Neural progenitor cell (in vitro differentiated cells): ENCODE measurements around the gene RPTOR. TPM values are rescaled to one million over a fixed set of nuclear protein-coding genes. Genes with fewer than 3 reads are reported as not detected.

Source experiments
- DNase-seq: peaks from one replicate; pipeline ENCODE4 v3.0.0-alpha.2; 2016; ENCODE audit warnings: low spot score
- H2AFZ ChIP-seq: fragments of 200-600 bp; sonication (generic); replicated peaks from 2 replicates; pipeline ENCODE4 v1.6.1; 2016; ENCODE audit warnings: antibody characterized with exemption
- H3F3A ChIP-seq: fragments of 200-600 bp; sonication (generic); 2 replicates; pipeline ENCODE4 v1.6.1; 2016; ENCODE audit warnings: antibody characterized with exemption, low read depth
- H3K27ac ChIP-seq: fragments of 200-600 bp; sonication (generic); 2 replicates; pipeline ENCODE4 v1.5.1; 2016; ENCODE audit warnings: mild to moderate bottlenecking
- H3K27me3 ChIP-seq: fragments of 200-600 bp; sonication (generic); 2 replicates; pipeline ENCODE4 v1.6.1; 2016; ENCODE audit warnings: mild to moderate bottlenecking, moderate library complexity
- H3K36me3 ChIP-seq: fragments of 200-600 bp; sonication (generic); 2 replicates; pipeline ENCODE4 v1.5.1; 2016
- H3K4me1 ChIP-seq: fragments of 200-600 bp; sonication (generic); 2 replicates; pipeline ENCODE4 v1.6.1; 2016; ENCODE audit warnings: mixed run types
- H3K4me2 ChIP-seq: fragments of 200-600 bp; sonication (generic); 2 replicates; pipeline ENCODE4 v1.6.1; 2016
- H3K4me3 ChIP-seq: fragments of 200-600 bp; sonication (generic); 2 replicates; pipeline ENCODE4 v1.5.1; 2016
- H3K79me2 ChIP-seq: fragments of 200-600 bp; sonication (generic); 2 replicates; pipeline ENCODE4 v1.6.1; 2016; ENCODE audit warnings: low read depth
- H3K9ac ChIP-seq: fragments of 200-600 bp; sonication (generic); 2 replicates; pipeline ENCODE4 v1.6.1; 2016
- H3K9me3 ChIP-seq: fragments of 200-600 bp; sonication (generic); 2 replicates; pipeline ENCODE4 v1.5.1; 2016; ENCODE audit warnings: low read depth
- H4K20me1 ChIP-seq: fragments of 200-600 bp; sonication (generic); 2 replicates; pipeline ENCODE4 v1.6.1; 2016; ENCODE audit warnings: low read depth
- H3K27ac Mint-ChIP-seq: 3 replicates; pipeline ENCODE4 v1.8.0; 2021; ENCODE audit warnings: mixed read lengths
- H3K27me3 Mint-ChIP-seq: 2 replicates; pipeline ENCODE4 v1.8.0; 2022; ENCODE audit warnings: low read depth, mild to moderate bottlenecking, inconsistent platforms, moderate library complexity, mixed read lengths; ENCODE audit not compliant: insufficient read depth
- H3K36me3 Mint-ChIP-seq: 3 replicates; pipeline ENCODE4 v1.8.0; 2021; ENCODE audit warnings: mixed read lengths
- H3K4me1 Mint-ChIP-seq: 3 replicates; pipeline ENCODE4 v1.8.0; 2021; ENCODE audit warnings: mixed read lengths
- H3K4me3 Mint-ChIP-seq: 3 replicates; pipeline ENCODE4 v1.8.0; 2021; ENCODE audit warnings: mild to moderate bottlenecking, moderate library complexity, mixed read lengths
- H3K9me3 Mint-ChIP-seq: 3 replicates; pipeline ENCODE4 v1.8.0; 2020; ENCODE audit warnings: mixed read lengths
- CTCF ChIP-seq: fragments of 200-600 bp; sonication (generic); IDR thresholded peaks from 2 replicates; pipeline ENCODE4 v1.5.1; 2017; ENCODE audit warnings: antibody characterized with exemption, mild to moderate bottlenecking
- EZH2 ChIP-seq: fragments of 200-600 bp; sonication (generic); IDR thresholded peaks from 2 replicates; pipeline ENCODE4 v1.6.1; 2017; ENCODE audit warnings: antibody characterized with exemption, mild to moderate bottlenecking, moderate library complexity
- EZH2phosphoT487 ChIP-seq: fragments of 200-600 bp; sonication (generic); IDR thresholded peaks from 2 replicates; pipeline ENCODE4 v1.6.1; 2017; ENCODE audit warnings: antibody characterized with exemption
- total RNA-seq: library from RNA; depleted of rRNA; stranded (reverse); fragments of >200 nt; gene quantifications from 2 replicates; pipeline ENCODE4 v1.2.3, GENCODE V29; 2015; ENCODE audit warnings: low replicate concordance

Gene RPTOR
- total RNA-seq, 1 donor from 2014 or later = 7.4 TPM

GRCh38 chr17:80652756-80653330 is 108.2 kb downstream of the RPTOR start:
- Histone ChIP-seq H3K27ac (no peak overlapping the region), H3K36me3 (no peaks in the 10 kb centered on the region), H3K4me1 (peaks cover 17% of the 10 kb centered on the region), H2AFZ (no peak overlapping the region), H3K79me2 (peaks cover 30% of the 10 kb centered on the region), H3K4me2 (no peak overlapping the region), H4K20me1 (peaks cover 34% of the 10 kb centered on the region), H3K27me3 (no peaks in the 10 kb centered on the region), H3K9me3 (no peaks in the 10 kb centered on the region), H3K4me3 (no peak overlapping the region), H3K9ac (no peak overlapping the region), H3F3A (no peaks in the 10 kb centered on the region)
- peaks cover 14% of the 10 kb centered on the region for H3K9me3 Mint-ChIP-seq
- no peak for DNase-seq
- H3K27ac Mint-ChIP-seq = no peak overlapping the region
- no peak overlapping the region for H3K4me3 Mint-ChIP-seq
- TF ChIP-seq CTCF (no peak), EZH2phosphoT487 (no peak), EZH2 (no peak)
- H3K4me1 Mint-ChIP-seq = peaks cover 28% of the 10 kb centered on the region
- H3K27me3 Mint-ChIP-seq = peaks cover 2% of the 10 kb centered on the region
- peaks cover 19% of the 10 kb centered on the region for H3K36me3 Mint-ChIP-seq

GRCh38 chr17:80653856-80654255 is 109.2 kb downstream of the RPTOR start:
- peaks cover 2% of the 10 kb centered on the region for H3K27me3 Mint-ChIP-seq
- Histone ChIP-seq H3K27ac (no peak overlapping the region), H3K4me3 (no peak overlapping the region), H2AFZ (no peak overlapping the region), H3K9ac (no peak overlapping the region), H3K9me3 (no peaks in the 10 kb centered on the region), H3K79me2 (peaks cover 38% of the 10 kb centered on the region), H3K27me3 (no peaks in the 10 kb centered on the region), H3F3A (no peaks in the 10 kb centered on the region), H3K36me3 (no peaks in the 10 kb centered on the region), H3K4me2 (no peak overlapping the region), H3K4me1 (peaks cover 17% of the 10 kb centered on the region), H4K20me1 (peaks cover 34% of the 10 kb centered on the region)
- no peak overlapping the region for H3K4me3 Mint-ChIP-seq
- no peak for DNase-seq
- H3K4me1 Mint-ChIP-seq = peaks cover 26% of the 10 kb centered on the region
- H3K36me3 Mint-ChIP-seq = peaks cover 26% of the 10 kb centered on the region
- H3K9me3 Mint-ChIP-seq = peaks cover 21% of the 10 kb centered on the region
- TF ChIP-seq CTCF (no peak), EZH2 (no peak), EZH2phosphoT487 (no peak)
- H3K27ac Mint-ChIP-seq = no peak overlapping the region

- no peak overlapping the region for H3K27ac ChIP-seq
- H2AFZ ChIP-seq = no peak overlapping the region
- H3K79me2 ChIP-seq = peaks cover 38% of the 10 kb centered on the region
- H3K4me3 Mint-ChIP-seq = no peak overlapping the region
- no peaks in the 10 kb centered on the region for H3K9me3 ChIP-seq
- no peak for TF ChIP-seq EZH2phosphoT487
- TF ChIP-seq EZH2 = no peak
- no peak for TF ChIP-seq CTCF
- H3F3A ChIP-seq = no peaks in the 10 kb centered on the region
- no peaks in the 10 kb centered on the region for H3K27me3 Mint-ChIP-seq
- no peaks in the 10 kb centered on the region for H3K36me3 ChIP-seq
- no peak for DNase-seq
- H3K4me1 ChIP-seq = peaks cover 12% of the 10 kb centered on the region
- H3K36me3 Mint-ChIP-seq = peaks cover 27% of the 10 kb centered on the region
- peaks cover 21% of the 10 kb centered on the region for H4K20me1 ChIP-seq
- H3K27ac Mint-ChIP-seq = no peak overlapping the region
- H3K9ac ChIP-seq = no peak overlapping the region
- H3K4me3 ChIP-seq = no peak overlapping the region
- peaks cover 21% of the 10 kb centered on the region for H3K9me3 Mint-ChIP-seq
- H3K4me1 Mint-ChIP-seq = peaks cover 13% of the 10 kb centered on the region
- no peaks in the 10 kb centered on the region for H3K27me3 ChIP-seq
- no peak overlapping the region for H3K4me2 ChIP-seq
Measured at GRCh38 chr17:80655608-80656007, 111.0 kb downstream of the RPTOR start.
